ENCODE measurements around the gene POU4F3.

The POU4F3 gene

GRCh38 chr5:146306838-146307237 lies 31.8 kb upstream of the POU4F3 start:
- DNase-seq (ENCODE audit: extremely low read depth, low read depth): no peak
- TF ChIP-seq, protein P1, sequence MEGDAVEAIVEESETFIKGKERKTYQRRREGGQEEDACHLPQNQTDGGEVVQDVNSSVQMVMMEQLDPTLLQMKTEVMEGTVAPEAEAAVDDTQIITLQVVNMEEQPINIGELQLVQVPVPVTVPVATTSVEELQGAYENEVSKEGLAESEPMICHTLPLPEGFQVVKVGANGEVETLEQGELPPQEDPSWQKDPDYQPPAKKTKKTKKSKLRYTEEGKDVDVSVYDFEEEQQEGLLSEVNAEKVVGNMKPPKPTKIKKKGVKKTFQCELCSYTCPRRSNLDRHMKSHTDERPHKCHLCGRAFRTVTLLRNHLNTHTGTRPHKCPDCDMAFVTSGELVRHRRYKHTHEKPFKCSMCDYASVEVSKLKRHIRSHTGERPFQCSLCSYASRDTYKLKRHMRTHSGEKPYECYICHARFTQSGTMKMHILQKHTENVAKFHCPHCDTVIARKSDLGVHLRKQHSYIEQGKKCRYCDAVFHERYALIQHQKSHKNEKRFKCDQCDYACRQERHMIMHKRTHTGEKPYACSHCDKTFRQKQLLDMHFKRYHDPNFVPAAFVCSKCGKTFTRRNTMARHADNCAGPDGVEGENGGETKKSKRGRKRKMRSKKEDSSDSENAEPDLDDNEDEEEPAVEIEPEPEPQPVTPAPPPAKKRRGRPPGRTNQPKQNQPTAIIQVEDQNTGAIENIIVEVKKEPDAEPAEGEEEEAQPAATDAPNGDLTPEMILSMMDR (IDR thresholded peaks at IDR 0.05; ENCODE audit: low read depth, low read length): no peak

DNA sequence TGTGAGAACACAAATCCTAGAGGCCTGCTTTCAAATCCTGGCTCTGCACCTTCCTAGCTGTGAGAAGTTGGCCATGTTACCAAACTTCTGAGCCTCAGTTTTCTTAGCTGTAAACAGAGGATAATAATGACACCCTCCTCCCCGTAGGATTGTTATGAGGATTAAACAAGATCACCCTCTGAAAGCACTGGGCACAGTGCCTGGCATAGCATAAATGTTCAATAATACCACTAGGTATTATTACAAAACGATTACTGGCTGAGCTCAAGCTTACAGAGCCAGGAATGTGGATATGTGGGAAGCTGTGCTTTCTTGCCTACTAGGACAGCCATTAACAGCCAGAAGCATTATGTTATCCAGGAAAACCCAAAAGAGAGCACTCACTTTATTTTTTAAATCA lies 30.8 kb upstream of the POU4F3 start:
- TF ChIP-seq, protein P1 (IDR thresholded peaks at IDR 0.05; ENCODE audit: low read depth, low read length): no peak
- no peak for DNase-seq (ENCODE audit: extremely low read depth, low read depth)

GRCh38 chr5:146310540-146310939 lies 28.1 kb upstream of the POU4F3 start:
- TF ChIP-seq, protein P1 (IDR thresholded peaks at IDR 0.05; ENCODE audit: low read depth, low read length): no peak

GRCh38 chr5:146311278-146311677 lies 27.4 kb upstream of the POU4F3 start:
- DNase-seq (ENCODE audit: extremely low read depth, low read depth): no peak
- TF ChIP-seq, protein P1 (IDR thresholded peaks at IDR 0.05; ENCODE audit: low read depth, low read length): no peak

More at GRCh38 chr5:146310540-146310939, 28.1 kb upstream of the POU4F3 start:
- DNase-seq (ENCODE audit: extremely low read depth, low read depth): no peak

- no peak for DNase-seq (ENCODE audit: extremely low read depth, low read depth)
- TF ChIP-seq, protein P1 (IDR thresholded peaks at IDR 0.05; ENCODE audit: low read depth, low read length): no peak
Observed at GRCh38 chr5:146313027-146313426, 25.6 kb upstream of the POU4F3 start.

DNA sequence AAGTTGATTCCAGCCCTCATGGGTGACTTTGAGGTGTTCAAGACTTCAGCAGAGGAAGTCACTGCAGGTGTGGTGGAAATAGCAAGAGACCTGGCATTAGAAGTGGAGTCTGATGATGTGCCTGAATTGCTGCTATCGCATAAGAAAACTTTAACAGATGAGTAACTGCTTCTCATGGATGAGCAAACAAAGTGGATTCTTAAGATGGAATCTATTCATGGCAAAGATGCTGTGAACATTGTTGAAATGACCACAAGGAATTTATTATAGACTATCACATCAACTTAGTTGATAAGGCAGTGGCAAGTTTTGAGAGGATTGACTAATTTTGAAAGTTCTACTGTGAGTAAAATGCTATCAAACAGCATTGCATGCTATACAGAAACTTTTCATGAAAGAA lies 17.1 kb upstream of the POU4F3 start:
- TF ChIP-seq, protein P1 (IDR thresholded peaks at IDR 0.05; ENCODE audit: low read depth, low read length): no peak
- no peak for DNase-seq (ENCODE audit: extremely low read depth, low read depth)

- TF ChIP-seq, protein P1 (IDR thresholded peaks at IDR 0.05; ENCODE audit: low read depth, low read length): no peak
- DNase-seq (ENCODE audit: extremely low read depth, low read depth): no peak
Observed at GRCh38 chr5:146327257-146327870, 11.3 kb upstream of the POU4F3 start.
